Daoy (cell line): ENCODE data around the gene GNS. TPM values are rescaled to one million over a fixed set of nuclear protein-coding genes. Genes with fewer than 3 reads are reported as not detected.
A peak's percentile ranks its signal among the peaks of the same experiment; 100 is the strongest.

Experiments used
- DNase-seq: peaks from one replicate; pipeline ENCODE4 v3.0.0-alpha.2; 2015; ENCODE audit warnings: low read depth
- total RNA-seq: library from RNA; depleted of rRNA; stranded (reverse); fragments of >200 nt; shearing (Covaris generic); gene quantifications from 2 replicates; pipeline ENCODE4 v1.2.3, GENCODE V29; 2014; rRNA removed

Gene GNS
- total RNA-seq, 1 experiment from 2014 or later = 60.9 TPM

- no peak for DNase-seq
Observed at GRCh38 chr12:64674367-64674922, 84.8 kb downstream of the GNS start.

- peak; percentile 77 for DNase-seq
Observed at GRCh38 chr12:64673490-64674169, 85.6 kb downstream of the GNS start.

DNA sequence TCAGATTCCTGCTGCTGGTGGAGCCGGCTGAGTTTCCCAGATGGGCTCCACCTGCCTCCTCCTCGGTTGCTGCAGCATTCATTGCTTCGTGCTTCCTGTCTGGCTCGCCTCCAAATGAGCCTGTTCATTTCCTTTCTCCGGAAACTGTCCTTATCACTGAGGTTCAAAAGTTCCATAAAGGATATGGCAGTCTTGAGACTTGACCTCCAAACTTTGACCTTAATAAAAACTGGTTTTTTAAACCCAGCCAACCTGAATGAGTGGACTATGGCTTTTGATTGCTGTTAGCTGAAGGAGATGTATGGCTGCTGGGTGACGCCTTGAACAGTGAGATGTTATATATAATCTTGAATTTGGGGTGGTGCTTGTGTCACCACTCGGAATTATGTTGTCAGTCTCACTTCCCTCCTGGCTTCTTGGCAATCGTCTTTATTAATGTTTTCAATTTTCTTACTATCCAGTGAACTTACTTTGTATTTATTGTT is 86.2 kb downstream of the GNS start:
- peak; percentile 84 for DNase-seq

GRCh38 chr12:64671681-64672080 is 87.5 kb downstream of the GNS start:
- no peak for DNase-seq

- peak; percentile 57 for DNase-seq
Observed at GRCh38 chr12:64670919-64671639, 88.1 kb downstream of the GNS start.

DNA sequence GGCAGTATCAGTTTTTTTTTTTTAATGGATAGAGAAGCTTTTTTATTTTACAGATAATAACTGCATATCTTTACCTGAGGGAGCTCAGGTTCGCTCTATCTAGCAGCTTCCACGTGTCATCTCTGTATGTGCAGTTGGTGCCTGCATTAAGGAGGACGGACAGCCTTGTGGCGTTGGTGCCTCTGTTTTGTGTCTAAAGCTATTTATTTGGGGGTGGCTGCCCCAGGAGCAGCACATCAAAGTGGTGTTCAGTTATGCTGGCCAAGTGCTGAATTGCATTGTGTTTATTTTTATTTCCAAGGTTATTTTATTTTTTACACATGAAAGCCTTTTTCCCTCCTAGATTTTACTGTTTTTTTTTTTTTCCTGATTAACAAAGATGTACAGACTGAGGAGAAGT is 89.2 kb downstream of the GNS start:
- no peak for DNase-seq

DNA sequence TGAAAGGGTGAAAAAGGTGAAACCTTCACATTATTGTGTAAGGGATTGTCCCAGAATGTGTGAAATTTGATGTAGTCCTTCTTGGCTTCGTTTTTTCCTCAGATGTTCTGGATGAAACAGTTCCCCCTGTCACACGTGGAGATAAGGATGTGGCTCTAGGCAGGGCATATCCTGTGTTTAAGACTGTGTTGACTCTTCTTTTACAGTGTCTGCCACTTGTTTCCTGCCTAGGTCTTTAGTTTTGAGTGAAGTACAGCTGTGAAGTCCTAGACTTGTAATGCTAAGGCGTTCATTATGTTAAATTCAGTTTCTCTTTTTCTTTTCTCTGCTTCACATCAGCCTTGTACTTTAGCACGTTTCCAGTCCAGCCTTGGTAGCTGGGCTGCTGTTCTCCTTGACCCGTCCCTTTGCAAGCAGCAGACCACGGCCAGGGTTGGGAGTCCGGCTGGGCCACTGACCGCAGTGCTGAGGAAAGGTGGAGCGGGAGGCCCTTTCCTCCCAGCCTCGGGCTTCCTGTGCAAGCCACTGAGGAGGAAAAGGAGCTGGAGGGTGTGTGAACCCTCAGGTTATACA is 89.8 kb downstream of the GNS start:
- DNase-seq = no peak

- no peak for DNase-seq
Observed at GRCh38 chr12:64667793-64668192, 91.4 kb downstream of the GNS start.

DNA sequence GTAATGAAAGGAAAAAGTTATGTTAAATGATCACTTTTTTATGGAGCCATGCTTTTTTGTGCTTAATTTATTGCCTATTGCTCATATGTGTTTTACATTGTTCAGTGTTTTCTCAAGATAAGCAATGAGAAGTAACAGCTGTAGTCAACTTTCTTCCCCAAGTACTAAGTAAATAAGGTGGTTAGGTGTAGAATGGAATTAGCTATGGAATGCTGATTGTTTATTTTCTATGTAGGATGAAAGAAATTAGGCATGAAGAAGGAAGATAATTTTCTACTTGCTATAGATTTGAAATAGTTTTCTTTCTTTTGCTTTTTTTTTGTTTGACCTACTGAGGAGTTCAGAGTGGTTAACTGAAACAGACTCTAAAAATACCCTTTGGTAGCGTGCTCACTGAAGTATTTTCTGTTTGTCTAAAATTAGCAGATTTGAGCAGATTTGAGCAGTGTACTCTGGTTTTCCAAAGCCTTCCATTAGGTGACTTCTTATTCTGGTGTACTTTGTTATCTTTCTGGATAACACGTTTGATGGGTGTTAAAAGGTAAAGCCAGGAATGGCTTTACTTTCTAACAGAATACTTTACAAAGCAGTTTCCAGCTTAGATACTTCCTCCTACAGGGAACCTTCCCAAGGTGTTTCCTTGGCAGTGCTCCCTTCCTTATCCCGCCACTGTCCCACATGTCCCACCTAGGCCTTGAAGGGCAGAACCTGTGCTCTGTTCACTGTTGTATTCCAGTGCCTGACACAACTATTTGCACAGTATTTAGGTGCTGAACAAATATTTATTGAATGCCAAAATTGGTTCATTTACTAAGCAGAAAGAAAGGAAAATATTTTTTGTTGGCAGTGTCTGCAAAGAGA is 92.9 kb downstream of the GNS start:
- DNase-seq = no peak

DNA sequence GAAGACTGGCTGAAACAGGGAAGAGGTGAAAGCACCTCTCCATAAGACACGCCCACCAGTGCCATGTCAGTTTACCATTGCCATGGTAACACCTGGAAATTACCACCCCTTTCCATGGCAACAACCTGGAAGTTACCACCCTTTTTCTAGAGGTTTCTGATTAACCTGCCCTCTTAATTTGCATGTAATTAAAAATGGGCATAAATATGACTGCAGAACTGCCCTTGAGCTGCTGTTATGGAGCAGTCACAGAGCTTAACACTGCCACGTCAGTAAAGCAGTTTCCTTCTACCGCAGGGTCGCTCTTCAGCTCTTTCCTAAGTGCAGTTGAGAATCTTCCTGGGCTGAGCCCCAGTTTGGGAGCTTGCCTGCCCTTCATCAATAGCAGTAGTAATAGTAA is 93.7 kb downstream of the GNS start:
- no peak for DNase-seq

Other genes starting within 250 kb of the GNS start
- 8.7 and 13.1 TPM in 2 replicates for gene RASSF3, start 148.9 kb downstream of the GNS start, total RNA-seq
- 11.8 and 13.0 TPM in 2 replicates for gene TBC1D30, start 65.2 kb upstream of the GNS start, total RNA-seq